Measurements from ENCODE around the gene C3orf62. TPM values are rescaled to one million over a fixed set of nuclear protein-coding genes. Genes with fewer than 3 reads are reported as not detected.
"Not testable (repeated sequence)": the region's sequence is repeated elsewhere in the genome, so short reads cannot be mapped to it uniquely, and the experiment has no call there.

C3orf62 gene
- total and polyA plus RNA-seq, 9 donors, result 3.1 to 13.2 (median 6.2) TPM

- not testable (repeated sequence) for H3K27me3 ChIP-seq (ENCODE audit: control insufficient read depth, insufficient read depth, low read length); H3K36me3 ChIP-seq (ENCODE audit: control insufficient read depth, insufficient read depth, low read length); DNase-seq; H3K27ac ChIP-seq (ENCODE audit: low read length); H3K4me3 ChIP-seq (ENCODE audit: low read length); H3K9me3 ChIP-seq (replicated peaks; ENCODE audit: control insufficient read depth, low read depth, low read length)
- 100% methylated on average over 1 of the region's 6 CpGs for WGBS (ENCODE audit: insufficient coverage)
- H3K4me1 ChIP-seq (ENCODE audit: control insufficient read depth, insufficient read depth, low read length), result peaks cover 17% of the 10 kb centered on the region
Measured at GRCh38 chr3:49220985-49221563, 56.0 kb downstream of the C3orf62 start.

- DNase-seq, result no peak
- peaks cover 8% of the 10 kb centered on the region for H3K9me3 ChIP-seq (replicated peaks; ENCODE audit: control insufficient read depth, low read depth, low read length)
- peaks cover 1% of the 10 kb centered on the region for H3K36me3 ChIP-seq (ENCODE audit: control insufficient read depth, insufficient read depth, low read length)
- no peaks in the 10 kb centered on the region for H3K27me3 ChIP-seq (ENCODE audit: control insufficient read depth, insufficient read depth, low read length)
- no CpG with 5 or more reads among the region's 6 CpGs for WGBS (ENCODE audit: insufficient coverage)
- peaks cover 17% of the 10 kb centered on the region for H3K4me1 ChIP-seq (ENCODE audit: control insufficient read depth, insufficient read depth, low read length)
- H3K4me3 ChIP-seq (ENCODE audit: low read length), result no peak overlapping the region
- H3K27ac ChIP-seq (ENCODE audit: low read length), result peak overlapping the region; percentile 85
Measured at GRCh38 chr3:49219132-49219531, 57.9 kb downstream of the C3orf62 start.

Other genes starting within 250 kb of the C3orf62 start
- gene IMPDH2, start 247.8 kb downstream of the C3orf62 start, total RNA-seq, result 290 TPM
- 100 to 1,000 TPM; 211 to 266 (median 248) TPM for gene IMPDH2, start 247.8 kb downstream of the C3orf62 start, polyA plus RNA-seq (ENCODE audit: insufficient read depth in 1 of 8, insufficient read length in 8 of 8, low replicate concordance in 1 of 8)
- 67.4 TPM for gene QRICH1, start 183.2 kb downstream of the C3orf62 start, total RNA-seq
- 10 to 100 TPM; 48.4 to 61.8 (median 54.6) TPM for gene QRICH1, start 183.2 kb downstream of the C3orf62 start, polyA plus RNA-seq (ENCODE audit: insufficient read depth in 1 of 8, insufficient read length in 8 of 8, low replicate concordance in 1 of 8)
- gene QARS1, start 172.5 kb downstream of the C3orf62 start, total RNA-seq, result 232 TPM
- gene QARS1, start 172.5 kb downstream of the C3orf62 start, polyA plus RNA-seq (ENCODE audit: insufficient read depth in 1 of 8, insufficient read length in 8 of 8, low replicate concordance in 1 of 8), result 100 to 1,000 TPM; 241 to 290 (median 272) TPM
- 26.8 TPM for gene USP19, start 156.4 kb downstream of the C3orf62 start, total RNA-seq
- gene USP19, start 156.4 kb downstream of the C3orf62 start, polyA plus RNA-seq (ENCODE audit: insufficient read depth in 1 of 8, insufficient read length in 8 of 8, low replicate concordance in 1 of 8), result 10 to 100 TPM; 31.1 to 40.3 (median 34.6) TPM
- gene LAMB2, start 144.2 kb downstream of the C3orf62 start, total RNA-seq, result 445 TPM
- 100 to 1,000 TPM; 350 to 408 (median 380) TPM for gene LAMB2, start 144.2 kb downstream of the C3orf62 start, polyA plus RNA-seq (ENCODE audit: insufficient read depth in 1 of 8, insufficient read length in 8 of 8, low replicate concordance in 1 of 8)
- 13.7 TPM for gene CCDC71, start 110.9 kb downstream of the C3orf62 start, total RNA-seq
- 10 to 100 TPM; 15.7 to 19.3 (median 16.4) TPM for gene CCDC71, start 110.9 kb downstream of the C3orf62 start, polyA plus RNA-seq (ENCODE audit: insufficient read depth in 1 of 8, insufficient read length in 8 of 8, low replicate concordance in 1 of 8)
- 88.7 TPM for gene KLHDC8B, start 105.6 kb downstream of the C3orf62 start, total RNA-seq
- gene KLHDC8B, start 105.6 kb downstream of the C3orf62 start, polyA plus RNA-seq (ENCODE audit: insufficient read depth in 1 of 8, insufficient read length in 8 of 8, low replicate concordance in 1 of 8), result 100 to 1,000 TPM in 3 of 8 donors, 10 to 100 TPM in 5; 64.2 to 135 (median 92.9) TPM
- gene USP4, start 62.8 kb upstream of the C3orf62 start, total RNA-seq, result 17.9 TPM
- gene USP4, start 62.8 kb upstream of the C3orf62 start, polyA plus RNA-seq (ENCODE audit: insufficient read depth in 1 of 8, insufficient read length in 8 of 8, low replicate concordance in 1 of 8), result 10 to 100 TPM; 36.9 to 59.0 (median 45.2) TPM
- 118 TPM for gene GPX1, start 81.1 kb upstream of the C3orf62 start, total RNA-seq
- 100 to 1,000 TPM; 124 to 153 (median 143) TPM for gene GPX1, start 81.1 kb upstream of the C3orf62 start, polyA plus RNA-seq (ENCODE audit: insufficient read depth in 1 of 8, insufficient read length in 8 of 8, low replicate concordance in 1 of 8)
- 217 TPM for gene RHOA, start 134.7 kb upstream of the C3orf62 start, total RNA-seq
- 100 to 1,000 TPM; 427 to 558 (median 459) TPM for gene RHOA, start 134.7 kb upstream of the C3orf62 start, polyA plus RNA-seq (ENCODE audit: insufficient read depth in 1 of 8, insufficient read length in 8 of 8, low replicate concordance in 1 of 8)
- 13.3 TPM for gene TCTA, start 135.2 kb upstream of the C3orf62 start, total RNA-seq
- gene TCTA, start 135.2 kb upstream of the C3orf62 start, polyA plus RNA-seq (ENCODE audit: insufficient read depth in 1 of 8, insufficient read length in 8 of 8, low replicate concordance in 1 of 8), result 10 to 100 TPM; 13.3 to 19.7 (median 16.9) TPM
- 5.5 TPM for gene AMT, start 145.2 kb upstream of the C3orf62 start, total RNA-seq
- gene AMT, start 145.2 kb upstream of the C3orf62 start, polyA plus RNA-seq (ENCODE audit: insufficient read depth in 1 of 8, insufficient read length in 8 of 8, low replicate concordance in 1 of 8), result 10 to 100 TPM in 4 of 8 donors, 1 to 10 TPM in 4; 6.7 to 19.0 (median 11.2) TPM
- 7.2 TPM for gene NICN1, start 152.1 kb upstream of the C3orf62 start, total RNA-seq
- 10 to 100 TPM in 6 of 8 donors, 1 to 10 TPM in 2; 9.6 to 14.3 (median 13.2) TPM for gene NICN1, start 152.1 kb upstream of the C3orf62 start, polyA plus RNA-seq (ENCODE audit: insufficient read depth in 1 of 8, insufficient read length in 8 of 8, low replicate concordance in 1 of 8)
- gene DAG1, start 193.0 kb upstream of the C3orf62 start, total RNA-seq, result 142 TPM
- 100 to 1,000 TPM; 151 to 229 (median 199) TPM for gene DAG1, start 193.0 kb upstream of the C3orf62 start, polyA plus RNA-seq (ENCODE audit: insufficient read depth in 1 of 8, insufficient read length in 8 of 8, low replicate concordance in 1 of 8)